ENCODE results near the gene STRA6.

STRA6 gene

GRCh38 chr15:74207652-74208440 is 5.3 kb upstream of the STRA6 start:
- no peak for DNase-seq

- no peak for DNase-seq
Measured at GRCh38 chr15:74206801-74207281, 4.3 kb upstream of the STRA6 start.

GRCh38 chr15:74205582-74205947 is 3.0 kb upstream of the STRA6 start:
- no peak for DNase-seq

GRCh38 chr15:74203914-74204431 is 1.4 kb upstream of the STRA6 start:
- DNase-seq: no peak

- DNase-seq: no peak
Measured at GRCh38 chr15:74201710-74202420, 722 bp downstream of the STRA6 start.

- DNase-seq: no peak
Measured at GRCh38 chr15:74200871-74201419, 1.6 kb downstream of the STRA6 start.

GRCh38 chr15:74200412-74200815 is 2.2 kb downstream of the STRA6 start:
- DNase-seq: no peak

- no peak for DNase-seq
Measured at GRCh38 chr15:74199297-74199652, 3.3 kb downstream of the STRA6 start.

- DNase-seq: no peak
Measured at GRCh38 chr15:74197176-74197965, 5.2 kb downstream of the STRA6 start.

- DNase-seq: peak; percentile 34
Measured at GRCh38 chr15:74196175-74196574, 6.4 kb downstream of the STRA6 start.

GRCh38 chr15:74194572-74195559 is 7.7 kb downstream of the STRA6 start:
- DNase-seq: no peak

GRCh38 chr15:74193905-74194304 is 8.7 kb downstream of the STRA6 start:
- no peak for DNase-seq

- DNase-seq: no peak
Measured at GRCh38 chr15:74193299-74193718, 9.3 kb downstream of the STRA6 start.

GRCh38 chr15:74192751-74193150 is 9.8 kb downstream of the STRA6 start:
- no peak for DNase-seq

GRCh38 chr15:74191798-74192197 is 10.8 kb downstream of the STRA6 start:
- no peak for DNase-seq

- DNase-seq: no peak
Measured at GRCh38 chr15:74188216-74188615, 14.4 kb downstream of the STRA6 start.

GRCh38 chr15:74185710-74186348 is 16.8 kb downstream of the STRA6 start:
- no peak for DNase-seq

- DNase-seq: no peak
Measured at GRCh38 chr15:74184582-74185091, 17.9 kb downstream of the STRA6 start.

GRCh38 chr15:74182131-74182530 is 20.5 kb downstream of the STRA6 start:
- DNase-seq: no peak

GRCh38 chr15:74180881-74181602 is 21.5 kb downstream of the STRA6 start:
- DNase-seq: no peak
